Adrenal gland (tissue), 12 donors: Measurements from ENCODE around the gene VPS36. TPM values are rescaled to one million over a fixed set of nuclear protein-coding genes. Genes with fewer than 3 reads are reported as not detected.

Experiments used
- DNase-seq, 7 donors: peaks; one replicate each; pipeline ENCODE4 v3.0.0-alpha.2; 2019 to 2020
- H3K27ac ChIP-seq, 5 donors: fragments of 200-600 bp; sonication (generic) in 4 of 5; 1 replicate in 3 of 5; 2 replicates in 2 of 5; pipeline versions ENCODE4 v1.5.1 to v1.8.0; 2016 to 2020; ENCODE audit warnings: mild to moderate bottlenecking in 1 of 5
- H3K27me3 ChIP-seq: fragments of 200-600 bp; 2 replicates; pipeline ENCODE4 v1.8.0; 2021
- H3K36me3 ChIP-seq, 2 donors: fragments of 200-600 bp; replicated peaks in 1 of 2; 1 replicate in 1 of 2; 2 replicates in 1 of 2; pipeline versions ENCODE4 v1.5.1 to v1.8.0; 2018 to 2022
- H3K4me1 ChIP-seq, 2 donors: fragments of 200-600 bp; replicated peaks in 1 of 2; 1 replicate in 1 of 2; 2 replicates in 1 of 2; pipeline versions ENCODE4 v1.5.1 to v1.8.0; 2018 to 2021
- H3K4me3 ChIP-seq, 4 donors: fragments of 200-600 bp; sonication (generic) in 3 of 4; one replicate each; pipeline ENCODE4 v1.5.1; 2016 to 2018
- H3K9me3 ChIP-seq, 3 donors: fragments of 200-600 bp; sonication (generic) in 1 of 3; replicated peaks in 1 of 3; 1 replicate in 2 of 3; 2 replicates in 1 of 3; pipeline versions ENCODE4 v1.5.1 to v1.8.0; 2016 to 2021
- POLR2A ChIP-seq, 2 donors: fragments of 450-650 bp; IDR thresholded peaks; one replicate each; pipeline ENCODE4 v1.6.1; 2017; ENCODE audit warnings: antibody characterized with exemption in 2 of 2, mild to moderate bottlenecking in 2 of 2, moderate library complexity in 1 of 2
- WGBS, 4 donors: extraction: QIAGEN DNeasy Blood & Tissue Kit in 2 of 4; methylation state at CpG; one replicate each; pipeline versions ENCODE4 v1.1.5 to v1.1.7; 2013 to 2017; 5-methylcytosine and 5-hydroxymethylcytosine counted together
- intact Hi-C, 2 donors: fragments of 100-400 bp; cut with DNase I; formaldehyde crosslinking; loops; one replicate each; pipeline versions ENCODE4 v1.14.1 to v1.15.0; 2022 to 2023
- polyA plus RNA-seq, 3 donors: library from polyadenylated mRNA; stranded (reverse); fragments of 200-250 nt in 2 of 3; fragments of 350-450 nt in 1 of 3; fragmentation: Illumina TruSeq in 1 of 3; extraction: RNeasy Lipid Tissue Mini Kit (QIAGEN cat#74804) in 1 of 3; gene quantifications; one replicate each; pipeline ENCODE4 v1.2.3, GENCODE V29; 2013 to 2014
- total RNA-seq, 9 donors: library from RNA; depleted of rRNA in 4 of 9; stranded (reverse); fragments of >200 nt in 4 of 9; fragments of 120-200 nt in 1 of 9; fragmentation: NEBNext Ultra II Directional in 1 of 9; extraction: Animal tissue kit (Norgen Biotek cat#: 25700) in 1 of 9; gene quantifications; one replicate each; pipeline versions ENCODE4 v1.1.0 to v1.2.4, GENCODE V29; 2013 to 2023
- TF ChIP-seq, protein P1 (sequence below), 6 experiments: fragments of 450-650 bp in 4 of 6; fragments of 200-600 bp in 2 of 6; sonication (generic) in 1 of 6; IDR thresholded peaks; 1 replicate in 5 of 6; 2 replicates in 1 of 6; pipeline versions ENCODE4 v1.5.1 to v1.8.0; 2016 to 2021; ENCODE audit warnings: antibody characterized with exemption in 6 of 6, mild to moderate bottlenecking in 2 of 6, moderate library complexity in 1 of 6
- donor health status: healthy with polysubstance abuse.
- donor health status: Bipolar disorder and iron deficiency.
- donor health status: DM: yes; HTN: yes; CAD: no.
- donor health status: DM: no; HTN: no; CAD: no.
- donor health status: DM: no; HTN: no; CAD: no.
- donor health status: DM: yes; HTN: yes; CAD: no.

The VPS36 gene
- total and polyA plus RNA-seq, 12 donors: 12.6 to 54.7 (median 29.8) TPM

DNA sequence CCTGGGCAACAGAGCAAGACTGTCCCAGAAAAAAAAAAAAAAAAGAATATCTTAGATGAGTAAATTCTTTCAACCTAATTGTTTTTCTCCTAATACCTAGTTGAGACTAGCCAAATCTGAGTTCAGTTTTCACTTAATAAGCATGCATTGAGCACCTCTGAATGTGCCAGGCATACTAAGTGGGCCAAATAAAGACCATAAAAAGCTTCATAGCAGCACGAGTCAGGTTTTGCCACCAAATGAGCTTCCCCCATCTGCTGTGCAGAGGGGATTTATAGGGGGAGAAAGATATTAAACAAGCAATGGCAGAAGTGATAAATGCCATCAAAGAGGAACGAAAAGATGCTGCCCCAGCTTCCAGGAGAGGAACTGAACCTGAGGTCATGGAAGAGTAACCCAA, 55.8 kb downstream of the VPS36 start:
- H3K4me3 ChIP-seq: no peak overlapping the region
- H3K4me1 ChIP-seq: no peaks in the 10 kb centered on the region
- H3K36me3 ChIP-seq: no peaks in the 10 kb centered on the region
- no peaks in the 10 kb centered on the region for H3K27me3 ChIP-seq
- no peaks in the 10 kb centered on the region for H3K9me3 ChIP-seq
- WGBS, 4 donors: 68 to 84% (median 75%) methylated on average over 2 of the region's 2 CpGs
- no peak overlapping the region for H3K27ac ChIP-seq
- no peak for DNase-seq
- intact Hi-C loops: no loop called here
- TF ChIP-seq POLR2A (IDR thresholded peaks at IDR 0.05): no peak
- TF ChIP-seq, protein P1, sequence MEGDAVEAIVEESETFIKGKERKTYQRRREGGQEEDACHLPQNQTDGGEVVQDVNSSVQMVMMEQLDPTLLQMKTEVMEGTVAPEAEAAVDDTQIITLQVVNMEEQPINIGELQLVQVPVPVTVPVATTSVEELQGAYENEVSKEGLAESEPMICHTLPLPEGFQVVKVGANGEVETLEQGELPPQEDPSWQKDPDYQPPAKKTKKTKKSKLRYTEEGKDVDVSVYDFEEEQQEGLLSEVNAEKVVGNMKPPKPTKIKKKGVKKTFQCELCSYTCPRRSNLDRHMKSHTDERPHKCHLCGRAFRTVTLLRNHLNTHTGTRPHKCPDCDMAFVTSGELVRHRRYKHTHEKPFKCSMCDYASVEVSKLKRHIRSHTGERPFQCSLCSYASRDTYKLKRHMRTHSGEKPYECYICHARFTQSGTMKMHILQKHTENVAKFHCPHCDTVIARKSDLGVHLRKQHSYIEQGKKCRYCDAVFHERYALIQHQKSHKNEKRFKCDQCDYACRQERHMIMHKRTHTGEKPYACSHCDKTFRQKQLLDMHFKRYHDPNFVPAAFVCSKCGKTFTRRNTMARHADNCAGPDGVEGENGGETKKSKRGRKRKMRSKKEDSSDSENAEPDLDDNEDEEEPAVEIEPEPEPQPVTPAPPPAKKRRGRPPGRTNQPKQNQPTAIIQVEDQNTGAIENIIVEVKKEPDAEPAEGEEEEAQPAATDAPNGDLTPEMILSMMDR (IDR thresholded peaks at IDR 0.05): no peak

DNA sequence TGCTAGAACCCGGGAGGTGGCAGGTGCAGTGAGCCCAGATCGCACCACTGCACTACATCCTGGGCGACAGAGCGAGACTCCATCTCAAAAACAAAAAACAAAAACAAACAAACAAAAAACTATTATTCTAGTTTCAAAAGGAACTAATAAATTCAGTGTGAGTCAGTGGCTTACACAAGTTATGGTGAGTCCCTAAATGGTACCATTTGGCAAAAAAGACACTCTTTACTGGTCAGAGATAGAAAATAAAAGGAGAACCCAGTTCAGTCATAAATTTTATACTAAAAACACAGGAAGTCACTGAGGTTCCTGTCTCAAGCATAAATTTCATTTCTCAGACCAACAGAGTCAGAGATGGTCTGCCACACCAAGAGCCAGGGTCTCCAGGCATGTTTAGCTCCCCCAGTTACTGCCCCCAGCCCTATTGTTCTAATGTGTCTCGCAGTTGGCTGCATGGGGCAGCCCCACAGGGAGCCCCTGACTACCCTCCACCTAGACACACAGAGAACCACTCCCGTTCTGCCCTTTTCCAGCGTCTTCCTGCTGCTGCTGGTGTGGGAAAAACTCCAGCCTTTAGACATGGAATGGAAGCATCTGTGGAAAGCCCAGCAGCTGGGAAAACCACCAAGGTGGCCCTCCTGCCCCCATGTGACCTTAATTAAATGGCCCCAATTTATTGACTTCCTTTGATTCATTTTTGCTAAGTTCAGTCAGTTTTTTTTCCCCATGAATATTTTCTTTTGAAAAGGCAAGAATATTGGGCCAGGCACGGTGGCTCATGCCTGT, 56.7 kb downstream of the VPS36 start:
- DNase-seq: no peak
- Histone ChIP-seq H3K4me3 (no peak overlapping the region), H3K4me1 (no peaks in the 10 kb centered on the region), H3K27ac (no peak overlapping the region), H3K27me3 (no peaks in the 10 kb centered on the region), H3K9me3 (no peaks in the 10 kb centered on the region), H3K36me3 (no peaks in the 10 kb centered on the region)
- intact Hi-C loops: no loop called here
- WGBS, 4 donors: 78 to 82% (median 79%) methylated on average over 7 to 8 of the region's 8 CpGs
- no peak for TF ChIP-seq POLR2A (IDR thresholded peaks at IDR 0.05)
- TF ChIP-seq, protein P1 (IDR thresholded peaks at IDR 0.05): no peak

DNA sequence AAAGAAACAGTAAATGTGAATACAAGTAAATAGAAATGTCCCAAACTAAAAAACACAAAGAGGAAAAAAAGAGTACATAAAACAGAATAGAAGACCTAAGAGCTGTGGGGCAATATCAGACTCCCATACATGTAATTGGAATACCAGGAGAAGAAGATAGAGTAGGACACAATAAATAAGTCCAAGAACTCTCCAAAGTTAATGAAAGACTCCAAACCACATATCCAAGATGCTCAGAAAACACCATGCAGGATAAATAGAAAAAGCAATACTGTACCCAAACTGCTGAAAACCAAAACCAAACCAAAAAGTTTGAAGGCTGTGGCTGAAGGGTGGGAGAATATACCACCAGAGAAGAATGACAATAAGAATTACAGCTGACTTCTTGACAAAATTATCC, 62.7 kb downstream of the VPS36 start:
- no peaks in the 10 kb centered on the region for H3K27me3 ChIP-seq
- H3K27ac ChIP-seq: no peak overlapping the region
- no peaks in the 10 kb centered on the region for H3K4me1 ChIP-seq
- no peak for DNase-seq
- no peak overlapping the region for H3K4me3 ChIP-seq
- no peaks in the 10 kb centered on the region for H3K36me3 ChIP-seq
- no peak for TF ChIP-seq POLR2A (IDR thresholded peaks at IDR 0.05)
- TF ChIP-seq, protein P1 (IDR thresholded peaks at IDR 0.05): no peak
- intact Hi-C loops: no loop called here
- H3K9me3 ChIP-seq: no peaks in the 10 kb centered on the region

DNA sequence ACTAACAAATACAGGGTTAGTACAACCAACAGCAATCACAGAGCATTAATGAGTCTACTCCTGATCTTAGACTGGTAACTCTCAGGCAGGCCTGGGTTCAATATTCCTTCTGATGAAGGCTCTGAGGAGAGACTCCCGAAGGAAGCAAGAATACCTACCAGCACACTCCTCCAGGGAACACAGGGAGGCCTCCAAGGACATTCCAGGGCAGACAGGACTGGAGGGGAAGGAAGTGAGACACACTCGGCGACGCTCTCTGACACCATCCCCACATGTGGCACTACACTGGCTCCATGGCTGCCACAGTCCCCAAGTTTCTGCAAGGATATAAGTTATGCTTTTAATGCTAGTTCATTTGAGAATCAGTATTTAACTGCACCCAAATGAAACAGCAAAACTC, 64.6 kb downstream of the VPS36 start:
- DNase-seq: no peak
- H3K9me3 ChIP-seq: no peaks in the 10 kb centered on the region
- TF ChIP-seq, protein P1 (IDR thresholded peaks at IDR 0.05): no peak
- no peak for TF ChIP-seq POLR2A (IDR thresholded peaks at IDR 0.05)
- no peaks in the 10 kb centered on the region for H3K36me3 ChIP-seq
- WGBS, 4 donors: 81 to 89% (median 82%) methylated on average over 3 to 4 of the region's 4 CpGs
- no peaks in the 10 kb centered on the region for H3K4me1 ChIP-seq
- H3K27me3 ChIP-seq: no peaks in the 10 kb centered on the region
- no peak overlapping the region for H3K27ac ChIP-seq
- intact Hi-C loops: no loop called here
- H3K4me3 ChIP-seq: no peak overlapping the region
